ENCODE data around the gene DEFB129.

The DEFB129 gene

GRCh38 chr20:270517-270916, 43.5 kb downstream of the DEFB129 start:
- TF ChIP-seq POLR2A (IDR thresholded peaks at IDR 0.05; ENCODE audit: low read length) (no peak), GATA1 (IDR thresholded peaks at IDR 0.05; ENCODE audit: low read depth, low read length) (no peak)
- no peak for DNase-seq

DNA sequence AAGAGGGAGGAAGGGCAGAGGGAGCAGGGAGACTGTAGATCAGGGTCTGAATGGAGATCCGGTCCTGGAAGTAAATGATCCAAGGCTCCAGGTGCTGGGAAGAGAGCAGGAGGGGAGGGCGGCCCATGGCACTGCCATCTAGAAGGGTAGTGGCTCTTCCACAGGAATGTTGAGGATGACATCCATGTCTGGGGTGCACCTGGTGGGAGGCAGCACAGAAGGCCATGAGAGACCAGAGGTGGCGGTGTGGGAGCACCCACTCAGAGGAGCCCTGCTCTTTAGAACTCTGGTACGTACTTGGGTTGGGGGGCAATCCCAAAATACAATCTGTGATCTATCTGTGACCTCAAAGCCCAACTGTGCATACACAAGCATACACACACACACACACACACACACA, 44.0 kb downstream of the DEFB129 start:
- no peak for TF ChIP-seq GATA1 (IDR thresholded peaks at IDR 0.05; ENCODE audit: low read depth, low read length)
- no peak for TF ChIP-seq POLR2A (IDR thresholded peaks at IDR 0.05; ENCODE audit: low read length)
- no peak for DNase-seq

DNA sequence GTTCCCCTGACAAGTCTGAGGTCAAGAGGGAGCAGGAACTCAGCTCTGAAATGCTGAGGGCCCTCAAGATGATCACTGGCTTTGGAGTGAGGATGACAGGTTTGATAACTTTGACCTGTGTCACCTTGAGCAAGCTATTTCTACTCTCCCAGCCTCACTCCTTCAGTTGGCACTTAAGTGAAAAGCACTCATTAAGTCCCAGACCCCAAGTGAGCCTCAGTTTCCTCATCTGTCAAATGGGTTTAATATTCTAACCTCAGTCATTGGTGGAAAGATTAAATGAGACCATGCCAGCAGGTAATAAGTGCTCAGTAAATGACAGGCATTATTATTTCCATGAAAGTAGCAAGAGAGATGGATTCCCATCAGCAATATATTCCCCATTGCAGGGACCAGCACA, 44.5 kb downstream of the DEFB129 start:
- TF ChIP-seq POLR2A (IDR thresholded peaks at IDR 0.05; ENCODE audit: low read length) (no peak), GATA1 (IDR thresholded peaks at IDR 0.05; ENCODE audit: low read depth, low read length) (no peak)
- DNase-seq, result no peak

GRCh38 chr20:272718-273117, 45.7 kb downstream of the DEFB129 start:
- TF ChIP-seq GATA1 (IDR thresholded peaks at IDR 0.05; ENCODE audit: low read depth, low read length), result no peak
- no peak for TF ChIP-seq POLR2A (IDR thresholded peaks at IDR 0.05; ENCODE audit: low read length)
- no peak for DNase-seq

- no peak for DNase-seq
- TF ChIP-seq GATA1 (IDR thresholded peaks at IDR 0.05; ENCODE audit: low read depth, low read length) (no peak), POLR2A (IDR thresholded peaks at IDR 0.05; ENCODE audit: low read length) (no peak)
These were observed 46.8 kb downstream of the DEFB129 start for GRCh38 chr20:273884-274283.

DNA sequence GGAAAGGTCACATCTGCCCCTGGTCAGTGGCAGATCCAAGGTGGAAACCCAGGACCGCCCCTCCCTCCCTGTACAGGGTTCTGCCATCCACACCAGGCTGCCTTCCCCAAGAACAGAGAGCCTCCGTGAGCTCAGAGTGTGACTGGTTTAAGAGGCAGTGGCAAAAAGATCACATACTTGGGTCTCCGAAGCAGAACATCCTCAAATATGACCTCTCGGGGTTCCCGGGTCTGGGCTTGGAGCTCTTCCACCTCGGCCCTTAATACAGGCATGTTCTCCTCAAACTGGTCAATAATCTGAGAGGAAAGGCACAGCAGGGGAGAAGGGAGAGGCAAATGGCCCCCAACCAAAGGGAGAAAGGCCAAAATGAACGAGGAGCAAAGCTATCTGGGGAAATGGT, 48.7 kb downstream of the DEFB129 start:
- TF ChIP-seq POLR2A (IDR thresholded peaks at IDR 0.05; ENCODE audit: low read length) (no peak), GATA1 (IDR thresholded peaks at IDR 0.05; ENCODE audit: low read depth, low read length) (no peak)
- DNase-seq, result no peak

GRCh38 chr20:276620-277495, 49.8 kb downstream of the DEFB129 start:
- DNase-seq, result no peak
- TF ChIP-seq GATA1 (IDR thresholded peaks at IDR 0.05; ENCODE audit: low read depth, low read length), result no peak
- TF ChIP-seq POLR2A (IDR thresholded peaks at IDR 0.05; ENCODE audit: low read length), result no peak

- no peak for TF ChIP-seq POLR2A (IDR thresholded peaks at IDR 0.05; ENCODE audit: low read length)
- no peak for TF ChIP-seq GATA1 (IDR thresholded peaks at IDR 0.05; ENCODE audit: low read depth, low read length)
- DNase-seq, result no peak
These were observed 50.4 kb downstream of the DEFB129 start for GRCh38 chr20:277496-277781.

DNA sequence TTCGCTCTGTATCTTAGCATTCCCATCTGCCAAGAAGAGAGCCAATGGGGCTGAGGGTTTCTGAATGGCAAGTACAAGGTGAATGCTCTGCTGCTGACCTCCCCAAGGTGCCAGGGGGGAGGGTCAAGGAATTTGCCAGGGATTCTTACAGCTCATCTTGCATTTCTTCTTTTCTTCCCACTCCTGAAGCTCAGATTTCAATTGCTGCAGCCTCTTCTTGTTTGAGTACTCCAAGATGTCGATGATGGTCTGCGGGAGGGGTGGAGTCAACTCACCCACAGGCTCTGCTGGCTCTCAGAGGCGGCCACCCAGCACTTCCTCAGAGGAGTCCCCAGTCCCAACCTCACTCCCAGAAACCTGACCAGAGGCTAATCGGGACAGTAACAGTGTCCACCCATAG, 51.1 kb downstream of the DEFB129 start:
- no peak for TF ChIP-seq POLR2A (IDR thresholded peaks at IDR 0.05; ENCODE audit: low read length)
- TF ChIP-seq GATA1 (IDR thresholded peaks at IDR 0.05; ENCODE audit: low read depth, low read length), result no peak
- DNase-seq, result no peak

DNA sequence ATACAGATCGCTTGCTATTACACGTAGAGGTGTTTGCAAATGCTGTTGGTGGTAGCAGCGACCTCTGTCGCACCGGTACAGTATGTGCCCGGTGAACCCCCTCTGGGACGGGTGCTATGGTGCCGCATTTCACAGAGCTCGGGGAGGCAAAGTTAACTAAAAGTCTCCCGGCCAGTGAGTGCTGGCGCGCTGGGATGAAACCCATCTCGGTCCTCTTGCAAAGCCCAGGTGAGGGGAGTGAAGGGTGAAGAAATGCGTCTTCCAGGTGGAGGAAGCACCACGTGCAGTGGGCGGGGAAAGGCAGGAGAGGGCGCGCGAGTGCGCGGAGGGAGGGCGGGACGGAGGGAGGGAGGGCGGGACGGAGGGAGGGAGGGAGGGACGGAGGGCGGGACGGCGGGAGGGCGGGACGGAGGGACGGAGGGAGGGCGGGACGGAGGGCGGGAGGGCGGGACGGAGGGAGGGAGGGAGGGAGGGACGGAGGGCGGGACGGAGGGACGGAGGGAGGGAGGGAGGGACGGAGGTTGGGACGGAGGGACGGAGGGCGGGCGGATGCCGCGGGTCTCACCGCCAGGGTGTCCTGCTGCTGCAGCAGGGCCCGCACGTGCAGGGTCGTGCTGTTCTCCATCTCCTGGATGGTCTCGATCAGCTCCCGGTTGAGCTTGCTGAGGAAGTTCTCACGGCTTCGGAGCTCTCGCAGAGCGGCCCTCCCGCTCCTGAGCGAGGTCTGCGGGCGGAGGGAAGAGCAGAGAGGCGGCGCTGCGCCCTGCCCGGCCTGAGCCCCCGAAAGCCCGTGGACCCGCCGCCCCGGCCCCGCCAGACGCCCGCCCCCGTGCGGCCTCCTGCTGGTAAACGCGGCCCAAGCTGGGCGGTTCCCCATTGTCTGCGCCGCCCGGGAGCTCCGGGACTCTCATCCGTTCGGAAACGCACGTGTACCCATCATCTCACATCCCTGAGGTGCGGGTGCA, 51.8 kb downstream of the DEFB129 start:
- no peak for DNase-seq
- TF ChIP-seq GATA1 (IDR thresholded peaks at IDR 0.05; ENCODE audit: low read depth, low read length), result no peak
- no peak for TF ChIP-seq POLR2A (IDR thresholded peaks at IDR 0.05; ENCODE audit: low read length)
